Measurements from ENCODE around the gene KYNU.
"Not testable (repeated sequence)": the region's sequence is repeated elsewhere in the genome, so short reads cannot be mapped to it uniquely, and the experiment has no call there.

KYNU gene

DNA sequence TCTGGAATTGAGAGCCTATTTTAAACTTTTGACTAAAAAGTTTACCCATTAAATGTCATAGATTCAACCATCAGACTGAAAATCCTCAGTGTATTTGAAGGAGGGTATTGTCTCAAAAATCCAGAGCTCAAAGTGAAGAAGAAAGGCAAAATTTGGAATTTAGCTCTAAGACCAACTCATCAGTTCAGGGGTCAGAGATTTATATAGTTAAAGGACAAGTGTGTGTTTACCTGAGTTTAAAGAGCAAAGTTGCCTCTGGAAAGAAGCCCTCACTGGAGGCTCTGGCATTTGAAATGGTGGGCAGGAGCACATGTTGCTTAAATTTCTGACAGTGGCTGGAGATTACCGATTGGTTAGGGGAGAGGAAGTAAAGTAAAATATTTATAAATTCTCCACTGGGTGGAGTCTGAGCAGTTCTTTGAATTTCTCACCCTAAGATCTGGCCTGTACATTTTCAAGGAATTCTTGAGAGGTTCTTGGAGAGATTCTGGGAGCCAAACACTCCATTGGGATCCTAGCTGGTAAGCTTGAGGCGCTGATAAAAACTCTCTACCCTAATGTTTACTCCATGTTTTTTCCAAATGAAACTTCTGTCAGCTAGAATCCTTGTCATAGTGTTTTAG lies at the start of gene KYNU:
TSS of gene KYNU (plus strand) at position 449 of the 623 bp plus-strand sequence. CDS start 7,704 bp downstream, outside the sequence.
- DNase-seq = no peak

- DNase-seq = no peak
These were observed 43.4 kb upstream of the KYNU start for GRCh38 chr2:142834021-142834420.

GRCh38 chr2:142840436-142840835 lies 37.0 kb upstream of the KYNU start:
- DNase-seq = no peak

DNA sequence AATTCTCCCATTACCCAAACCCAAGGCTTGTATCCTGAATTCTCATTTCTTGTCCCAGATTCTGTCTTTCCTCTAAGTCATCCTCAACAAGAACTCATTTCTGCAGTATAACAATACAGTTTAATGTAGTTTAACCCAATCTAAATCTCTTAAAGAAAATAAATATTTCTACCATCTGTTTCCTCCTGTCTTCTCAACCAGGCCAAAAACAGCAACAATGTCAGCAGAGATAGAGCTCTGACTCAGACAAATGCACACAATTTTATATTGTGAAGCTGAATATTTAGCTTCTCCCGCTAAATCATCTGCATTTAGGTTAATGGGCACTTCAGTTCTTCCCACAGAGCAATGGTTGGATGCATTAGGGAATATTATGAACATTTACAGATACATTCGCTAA lies 35.7 kb upstream of the KYNU start:
- DNase-seq = no peak

- DNase-seq = no peak
These were observed 35.1 kb upstream of the KYNU start for GRCh38 chr2:142842369-142842768.

- no peak for DNase-seq
These were observed 33.7 kb upstream of the KYNU start for GRCh38 chr2:142843731-142844130.

DNA sequence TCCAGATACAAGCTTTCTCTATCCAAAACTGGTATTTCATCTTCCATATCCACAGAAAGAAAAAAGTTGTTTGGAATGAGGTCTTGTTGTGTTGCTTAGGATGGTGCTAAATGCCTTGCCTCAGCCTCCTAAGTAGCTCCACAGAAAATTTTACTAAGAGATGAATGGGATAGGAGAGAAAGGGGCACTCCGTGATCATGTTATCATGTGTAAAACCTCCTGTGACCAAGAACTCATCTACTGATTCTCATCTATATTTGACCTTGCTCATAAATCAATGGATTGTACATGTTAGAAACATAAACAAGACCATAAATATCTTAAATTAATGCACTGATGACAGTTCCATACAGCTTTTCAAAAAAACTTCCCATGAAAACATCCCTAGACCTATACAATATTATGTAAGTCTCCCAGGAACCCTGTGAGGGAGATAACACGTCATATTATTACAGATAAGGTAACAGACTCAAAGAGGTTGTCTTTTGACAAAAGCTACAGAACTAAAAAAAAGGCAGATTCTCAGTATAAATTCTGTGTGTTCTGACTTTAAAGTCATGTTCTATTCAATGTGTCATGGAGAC lies 29.3 kb upstream of the KYNU start:
- DNase-seq = no peak

DNA sequence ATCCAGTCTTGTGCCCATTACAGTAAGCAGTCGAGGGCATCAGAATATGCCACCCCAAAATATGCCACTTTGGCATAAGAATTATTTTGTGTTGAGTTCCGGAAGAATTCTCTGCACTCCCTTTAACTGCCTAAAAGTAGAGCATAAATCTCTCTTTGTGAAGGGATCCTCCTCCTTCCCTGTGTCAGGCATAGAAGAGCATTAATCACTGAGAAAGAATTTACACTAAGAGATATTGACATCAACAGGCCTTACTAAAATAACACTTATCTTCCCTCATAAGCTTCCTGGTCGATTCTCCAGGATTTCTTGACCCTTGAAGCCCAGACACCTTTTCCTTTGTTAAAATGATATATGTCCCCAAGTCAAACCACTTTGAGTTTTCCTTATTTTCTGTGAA lies 27.6 kb upstream of the KYNU start:
- DNase-seq = no peak

DNA sequence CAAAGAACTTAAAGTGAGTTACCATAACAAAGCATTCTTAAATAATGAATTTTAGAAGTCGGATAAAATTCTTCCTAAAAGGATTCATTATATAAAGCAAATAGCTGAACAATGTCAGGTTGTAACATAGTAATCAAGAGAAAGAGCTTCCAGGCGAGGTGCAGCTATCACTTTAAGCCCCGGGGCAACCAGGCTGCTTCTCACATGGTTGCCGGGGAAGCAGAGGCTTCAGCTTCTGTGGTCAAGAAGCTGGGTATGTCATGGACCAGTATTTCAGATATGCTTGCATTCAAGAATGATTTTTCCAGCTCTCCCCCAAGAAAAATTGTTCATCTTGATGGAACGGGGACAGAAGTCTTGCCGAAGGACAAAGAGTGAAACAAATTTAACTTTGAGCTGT lies 23.6 kb upstream of the KYNU start:
- no peak for DNase-seq

GRCh38 chr2:142857256-142858164 lies 20.0 kb upstream of the KYNU start:
- no peak for DNase-seq

DNA sequence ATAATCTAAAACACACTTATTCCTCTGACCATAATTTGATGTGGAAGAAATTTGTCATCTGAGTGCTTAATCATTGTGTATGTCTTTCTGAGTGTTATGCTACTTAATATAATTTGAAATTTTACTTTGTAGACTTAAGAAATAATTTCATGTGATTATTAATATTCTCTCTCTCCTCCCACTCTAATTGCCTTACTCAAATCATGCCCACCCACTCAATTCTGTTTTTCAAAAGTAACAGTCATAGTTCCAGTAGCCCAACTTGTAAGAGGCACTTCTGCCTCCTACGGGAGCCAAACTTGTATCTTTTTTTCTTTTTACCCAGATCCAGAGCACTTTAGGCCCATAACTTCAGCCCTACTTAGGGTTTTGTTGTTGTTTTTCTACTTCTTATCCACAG lies 18.5 kb upstream of the KYNU start:
- no peak for DNase-seq

- no peak for DNase-seq
These were observed 15.2 kb upstream of the KYNU start for GRCh38 chr2:142862299-142862698.

DNA sequence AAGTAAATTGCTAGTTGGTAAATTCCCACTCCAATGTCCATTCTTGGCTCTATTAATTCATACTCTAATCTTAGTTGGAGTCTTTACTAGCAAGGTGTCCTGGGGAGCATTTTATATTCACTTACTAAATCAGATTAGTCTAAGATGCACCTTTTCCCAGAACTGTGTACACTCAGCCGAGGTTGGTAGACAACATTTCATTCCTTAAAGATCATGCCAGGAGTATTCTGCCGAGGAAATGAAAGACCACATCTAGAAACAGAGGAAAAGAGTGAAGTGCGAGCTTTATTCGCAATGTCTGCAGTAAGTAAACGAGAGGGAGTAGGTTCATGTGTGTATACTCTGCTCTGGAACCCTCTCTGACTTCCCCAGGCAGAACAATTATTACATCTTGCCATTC lies 14.6 kb upstream of the KYNU start:
- DNase-seq = no peak

- no peak for DNase-seq
These were observed 13.9 kb upstream of the KYNU start for GRCh38 chr2:142863485-142863961.

- DNase-seq = not testable (repeated sequence)
These were observed 12.9 kb upstream of the KYNU start for GRCh38 chr2:142864605-142865004.

DNA sequence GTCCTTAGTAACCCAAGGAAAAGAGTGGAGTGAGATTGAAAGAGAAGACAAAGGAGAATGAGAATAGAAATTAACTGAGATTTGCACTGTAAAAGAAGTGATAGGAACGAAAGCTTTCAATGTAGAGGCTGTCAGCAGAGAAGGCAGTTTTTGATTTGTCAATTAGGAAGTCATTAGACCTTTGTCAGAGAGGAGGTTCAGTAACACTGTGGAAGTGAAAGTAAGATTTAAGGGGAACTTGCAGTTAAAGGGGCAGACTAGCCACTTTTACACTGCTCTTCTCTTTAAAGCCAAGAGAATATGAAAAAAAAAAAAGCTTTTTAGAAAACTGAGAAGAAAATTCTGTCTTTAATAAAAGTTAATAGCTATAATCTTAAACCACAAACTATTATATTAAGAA lies 11.5 kb upstream of the KYNU start:
- DNase-seq = no peak

DNA sequence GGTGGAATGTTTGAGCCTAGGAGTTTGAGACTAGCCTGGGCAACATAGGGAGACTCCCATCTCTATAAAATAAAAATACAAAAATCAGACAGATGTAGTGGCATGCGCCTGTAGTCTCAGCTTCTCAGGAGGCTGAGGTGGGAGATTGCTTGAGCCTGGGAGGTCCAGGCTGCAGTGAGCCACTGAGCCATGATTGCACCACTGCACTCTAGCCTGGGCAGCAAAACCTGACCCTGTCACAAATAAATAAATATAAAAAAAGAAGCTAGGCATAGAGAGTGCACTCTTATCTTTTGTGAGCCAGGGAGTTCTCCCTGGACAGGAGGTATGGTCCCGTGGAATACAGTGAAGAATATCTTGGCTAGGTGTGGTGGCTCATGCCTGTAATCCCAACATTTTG lies 11.0 kb upstream of the KYNU start:
- DNase-seq = no peak

DNA sequence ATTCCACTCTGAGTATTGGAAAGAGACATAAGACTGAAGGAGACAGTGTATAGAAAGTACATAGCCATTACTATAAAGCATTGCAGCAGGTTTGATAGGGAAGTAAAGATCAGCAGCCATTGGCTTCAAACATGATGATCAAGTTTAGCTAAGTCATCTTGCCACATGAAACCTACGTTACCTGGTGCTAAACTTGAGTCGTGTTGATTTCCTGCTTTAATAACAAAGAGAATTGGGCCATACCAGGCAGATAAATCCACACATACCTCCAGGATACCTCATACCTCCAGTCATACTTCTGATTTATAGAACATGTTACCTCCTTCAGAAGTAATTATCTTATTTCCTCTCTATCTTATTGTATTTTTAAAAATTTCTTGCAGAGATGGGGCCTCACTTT lies 10.3 kb upstream of the KYNU start:
- no peak for DNase-seq

DNA sequence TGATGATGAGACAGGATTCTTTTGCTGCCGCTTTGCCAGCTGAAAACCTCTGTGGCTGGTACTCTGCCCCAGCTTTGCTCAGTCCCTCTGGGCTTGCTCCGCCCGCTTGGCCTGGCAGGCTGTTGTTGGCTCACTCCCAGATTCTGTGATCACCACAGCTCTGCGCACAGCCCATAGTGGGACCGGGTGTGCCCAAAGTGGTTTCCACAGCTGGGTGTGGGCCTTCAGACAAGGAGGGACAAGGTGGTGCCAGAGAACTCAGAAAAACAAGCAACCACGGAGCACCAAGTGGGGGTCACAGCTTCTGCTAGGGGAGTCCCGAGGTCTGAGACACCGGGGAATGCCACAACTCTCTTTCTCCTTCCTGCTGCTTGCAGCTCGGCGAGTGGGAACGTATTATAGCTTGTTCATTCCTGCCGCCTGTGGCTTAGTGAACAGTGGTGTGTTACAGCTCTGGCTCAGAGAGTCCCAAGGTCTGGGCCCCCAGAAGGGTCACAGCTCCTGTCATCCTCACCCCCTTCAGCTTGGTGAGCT lies 9.2 kb upstream of the KYNU start:
- DNase-seq = no peak

- DNase-seq = not testable (repeated sequence)
These were observed 8.4 kb upstream of the KYNU start for GRCh38 chr2:142869065-142869460.

- no peak for DNase-seq
These were observed 7.9 kb upstream of the KYNU start for GRCh38 chr2:142869461-142870106.

- DNase-seq = no peak
These were observed 6.9 kb upstream of the KYNU start for GRCh38 chr2:142870526-142870925.

- DNase-seq = no peak
These were observed 6.1 kb upstream of the KYNU start for GRCh38 chr2:142871396-142871795.

Data from activated CD8-positive, alpha-beta memory T cell treated with anti-CD3 and anti-CD28 coated beads, Interleukin-2, amount 50 U/mL, for 4 hours (primary cell).